HTR-8/SVneo (cell line): ENCODE measurements around the gene GPR31.
A peak's percentile ranks its signal among the peaks of the same experiment; 100 is the strongest.

Experiments
- DNase-seq: peaks from one replicate; pipeline ENCODE4 v3.0.0; 2011; ENCODE audit warnings: low spot score, mixed read lengths; ENCODE audit not compliant: insufficient read length
- FAIRE-seq: peaks from 2 replicates; lab custom pipeline; 2011; peaks lifted over from hg19 to GRCh38; lab: Jason Lieb, UNC

Gene GPR31

GRCh38 chr6:167141667-167142432 lies 15.9 kb downstream of the GPR31 start:
- peak; percentile 35 for DNase-seq
- no peak for FAIRE-seq

- FAIRE-seq (no peak), DNase-seq (no peak)
Observed at GRCh38 chr6:167140589-167141474, 16.9 kb downstream of the GPR31 start.

- FAIRE-seq (no peak), DNase-seq (no peak)
Observed at GRCh38 chr6:167139761-167140160, 18.0 kb downstream of the GPR31 start.

GRCh38 chr6:167137881-167138280 lies 19.9 kb downstream of the GPR31 start:
- DNase-seq: no peak
- FAIRE-seq: no peak

- FAIRE-seq: no peak
Observed at GRCh38 chr6:167137081-167137480, 20.7 kb downstream of the GPR31 start.

GRCh38 chr6:167136376-167136775 lies 21.4 kb downstream of the GPR31 start:
- FAIRE-seq (no peak), DNase-seq (no peak)

More at GRCh38 chr6:167137081-167137480, 20.7 kb downstream of the GPR31 start:
- no peak for DNase-seq

GRCh38 chr6:167134448-167135328 lies 23.1 kb downstream of the GPR31 start:
- DNase-seq (no peak), FAIRE-seq (no peak)

GRCh38 chr6:167130712-167131684 lies 26.8 kb downstream of the GPR31 start:
- DNase-seq: no peak
- no peak for FAIRE-seq

GRCh38 chr6:167130008-167130677 lies 27.6 kb downstream of the GPR31 start:
- DNase-seq: no peak

GRCh38 chr6:167129562-167129961 lies 28.2 kb downstream of the GPR31 start:
- FAIRE-seq: no peak
- DNase-seq: no peak

More at GRCh38 chr6:167130008-167130677, 27.6 kb downstream of the GPR31 start:
- no peak for FAIRE-seq

- FAIRE-seq: no peak
Observed at GRCh38 chr6:167129159-167129558, 28.6 kb downstream of the GPR31 start.

GRCh38 chr6:167127785-167128531 lies 29.8 kb downstream of the GPR31 start:
- DNase-seq: no peak
- no peak for FAIRE-seq

More at GRCh38 chr6:167129159-167129558, 28.6 kb downstream of the GPR31 start:
- DNase-seq: no peak

- DNase-seq (no peak), FAIRE-seq (no peak)
Observed at GRCh38 chr6:167125855-167126349, 31.9 kb downstream of the GPR31 start.

GRCh38 chr6:167125410-167125809 lies 32.4 kb downstream of the GPR31 start:
- FAIRE-seq (no peak), DNase-seq (no peak)

GRCh38 chr6:167124753-167125152 lies 33.0 kb downstream of the GPR31 start:
- no peak for DNase-seq
- peak; percentile 44 for FAIRE-seq

GRCh38 chr6:167122827-167123657 lies 34.7 kb downstream of the GPR31 start, which contains the start of gene CCR6:
Gene CCR6, plus strand, starts transcription at chr6:167123096. Its CDS starts 13,039 bp downstream, at chr6:167136135.
- no peak for FAIRE-seq
- DNase-seq: no peak
